CD4-positive, alpha-beta T cell treated with Interleukin-1 beta for 1 hour (primary cell): ENCODE measurements around the gene CDC14A.

Source experiments
- DNase-seq, 2 donors: peaks; one replicate each; pipeline ENCODE4 v3.0.0-alpha.2; 2020 to 2022

The CDC14A gene

GRCh38 chr1:100455478-100456072, 103.3 kb downstream of the CDC14A start:
- peak in 1 of 2 donors; percentile 39 for DNase-seq

- DNase-seq, result no peak
Observed at GRCh38 chr1:100456880-100457279, 104.6 kb downstream of the CDC14A start.

- no peak for DNase-seq
Observed at GRCh38 chr1:100457683-100458082, 105.4 kb downstream of the CDC14A start.

GRCh38 chr1:100458661-100459357, 106.5 kb downstream of the CDC14A start:
- DNase-seq, result peak in 1 of 2 donors; percentile 36

GRCh38 chr1:100459358-100460114, 107.2 kb downstream of the CDC14A start:
- DNase-seq, result peak; percentile 73 to 82

GRCh38 chr1:100461222-100461621, 108.9 kb downstream of the CDC14A start:
- no peak for DNase-seq

GRCh38 chr1:100462326-100463025, 110.2 kb downstream of the CDC14A start:
- no peak for DNase-seq

GRCh38 chr1:100463791-100464424, 111.6 kb downstream of the CDC14A start:
- peak; percentile 54 to 55 for DNase-seq

GRCh38 chr1:100469578-100469977, 117.3 kb downstream of the CDC14A start:
- DNase-seq, result no peak

GRCh38 chr1:100474834-100475233, 122.5 kb downstream of the CDC14A start:
- no peak for DNase-seq

- DNase-seq, result no peak
Observed at GRCh38 chr1:100476735-100477290, 124.5 kb downstream of the CDC14A start.

- no peak for DNase-seq
Observed at GRCh38 chr1:100478816-100479215, 126.5 kb downstream of the CDC14A start.

- DNase-seq, result no peak
Observed at GRCh38 chr1:100479620-100480338, 127.5 kb downstream of the CDC14A start.

- DNase-seq, result no peak
Observed at GRCh38 chr1:100481303-100481702, 129.0 kb downstream of the CDC14A start.

- no peak for DNase-seq
Observed at GRCh38 chr1:100482167-100482566, 129.9 kb downstream of the CDC14A start.

- DNase-seq, result no peak
Observed at GRCh38 chr1:100482748-100483147, 130.4 kb downstream of the CDC14A start.

- DNase-seq, result no peak
Observed at GRCh38 chr1:100483230-100483629, 130.9 kb downstream of the CDC14A start.

- no peak for DNase-seq
Observed at GRCh38 chr1:100485855-100486258, 133.6 kb downstream of the CDC14A start.

GRCh38 chr1:100494393-100495084, 142.2 kb downstream of the CDC14A start:
- no peak for DNase-seq

GRCh38 chr1:100496896-100497295, 144.6 kb downstream of the CDC14A start:
- DNase-seq, result no peak

- no peak for DNase-seq
Observed at GRCh38 chr1:100497796-100498195, 145.5 kb downstream of the CDC14A start.
